H9 (cell line): ENCODE results near the gene FKBP8. TPM values are rescaled to one million over a fixed set of nuclear protein-coding genes. Genes with fewer than 3 reads are reported as not detected.

Source experiments
- DNase-seq: peaks from one replicate; pipeline ENCODE4 v3.0.0-alpha.2; 2017
- H2AFZ ChIP-seq: one replicate; pipeline ENCODE4 v1.6.1; 2013; ENCODE audit warnings: mild to moderate bottlenecking, low read length, control low read depth, moderate library complexity
- H2AK5ac ChIP-seq: 2 replicates; pipeline ENCODE4 v1.6.1; 2013; ENCODE audit warnings: low read length, control low read depth, mixed read lengths; ENCODE audit not compliant: insufficient read length
- H2BK120ac ChIP-seq: one replicate; pipeline ENCODE4 v1.6.1; 2013; ENCODE audit warnings: low read depth, mild to moderate bottlenecking, low read length, control low read depth, inconsistent platforms; ENCODE audit not compliant: poor library complexity, severe bottlenecking
- H2BK12ac ChIP-seq: 2 replicates; pipeline ENCODE4 v1.6.1; 2013; ENCODE audit warnings: low read length, control low read depth, mixed read lengths, low read depth; ENCODE audit not compliant: insufficient read length
- H2BK15ac ChIP-seq: 2 replicates; pipeline ENCODE4 v1.6.1; 2013; ENCODE audit warnings: low read depth, low read length, control low read depth
- H2BK20ac ChIP-seq: one replicate; pipeline ENCODE4 v1.6.1; 2013; ENCODE audit warnings: low read depth, mild to moderate bottlenecking, low read length, control low read depth, inconsistent platforms; ENCODE audit not compliant: poor library complexity, severe bottlenecking
- H2BK5ac ChIP-seq: 2 replicates; pipeline ENCODE4 v1.6.1; 2013; ENCODE audit warnings: low read length, control low read depth, mixed read lengths; ENCODE audit not compliant: insufficient read length
- H3K14ac ChIP-seq: 2 replicates; pipeline ENCODE4 v1.6.1; 2013; ENCODE audit warnings: low read length, control low read depth; ENCODE audit not compliant: insufficient read depth
- H3K18ac ChIP-seq: 2 replicates; pipeline ENCODE4 v1.6.1; 2013; ENCODE audit warnings: low read depth, mild to moderate bottlenecking, mixed read lengths, low read length, control low read depth; ENCODE audit not compliant: insufficient read length
- H3K23ac ChIP-seq: 2 replicates; pipeline ENCODE4 v1.6.1; 2013; ENCODE audit warnings: low read length, control low read depth, mixed read lengths, low read depth; ENCODE audit not compliant: insufficient read length
- H3K23me2 ChIP-seq: 2 replicates; pipeline ENCODE4 v1.6.1; 2013; ENCODE audit warnings: low read depth, mild to moderate bottlenecking, mixed read lengths, low read length, control low read depth; ENCODE audit not compliant: insufficient read length, poor library complexity, severe bottlenecking
- H3K27ac ChIP-seq: 2 replicates; pipeline ENCODE4 v1.5.1; 2013; ENCODE audit warnings: low read length, control low read depth, mixed read lengths, low read depth; ENCODE audit not compliant: insufficient read length
- H3K27me3 ChIP-seq: 2 replicates; pipeline ENCODE4 v1.6.1; 2013; ENCODE audit warnings: low read length, control low read depth, inconsistent platforms; ENCODE audit not compliant: insufficient read depth
- H3K4ac ChIP-seq: 2 replicates; pipeline ENCODE4 v1.6.1; 2013; ENCODE audit warnings: low read depth, mild to moderate bottlenecking, control low read depth, inconsistent platforms, low read length, moderate library complexity
- H3K4me1 ChIP-seq: 2 replicates; pipeline ENCODE4 v1.6.1; 2013; ENCODE audit warnings: low read length, control low read depth, inconsistent platforms; ENCODE audit not compliant: insufficient read depth
- H3K4me2 ChIP-seq: 2 replicates; pipeline ENCODE4 v1.6.1; 2013; ENCODE audit warnings: low read length, control low read depth, mixed read lengths; ENCODE audit not compliant: insufficient read length, insufficient read depth
- H3K56ac ChIP-seq: 2 replicates; pipeline ENCODE4 v1.6.1; 2013; ENCODE audit warnings: low read depth, mild to moderate bottlenecking, mixed read lengths, low read length, control low read depth; ENCODE audit not compliant: insufficient read length
- H3K79me1 ChIP-seq: 2 replicates; pipeline ENCODE4 v1.6.1; 2013; ENCODE audit warnings: low read depth, mild to moderate bottlenecking, moderate library complexity, low read length, control low read depth, inconsistent platforms; ENCODE audit not compliant: insufficient read depth, poor library complexity, severe bottlenecking
- H3K79me2 ChIP-seq: 2 replicates; pipeline ENCODE4 v1.6.1; 2013; ENCODE audit warnings: low read length, control low read depth, inconsistent platforms; ENCODE audit not compliant: insufficient read depth
- H3K9ac ChIP-seq: 2 replicates; pipeline ENCODE4 v1.6.1; 2013; ENCODE audit warnings: low read length, control low read depth, mixed read lengths; ENCODE audit not compliant: insufficient read length; ENCODE audit errors: extremely low read depth
- H3K9me3 ChIP-seq: one replicate; pipeline ENCODE4 v1.6.1; 2013; ENCODE audit warnings: low read depth, low read length, inconsistent platforms; ENCODE audit not compliant: control insufficient read depth
- H3T11ph ChIP-seq: one replicate; pipeline ENCODE4 v1.6.1; 2013; ENCODE audit warnings: mild to moderate bottlenecking, low read length, control low read depth, inconsistent platforms
- H4K20me1 ChIP-seq: one replicate; pipeline ENCODE4 v1.6.1; 2013; ENCODE audit not compliant: control insufficient read depth, insufficient read length, insufficient read depth
- H4K5ac ChIP-seq: 2 replicates; pipeline ENCODE4 v1.6.1; 2013; ENCODE audit warnings: low read depth, mild to moderate bottlenecking, mixed read lengths, low read length, control low read depth; ENCODE audit not compliant: insufficient read length
- H4K8ac ChIP-seq: replicated peaks from 2 replicates; pipeline ENCODE4 v1.6.1; 2013; ENCODE audit warnings: low read length, control low read depth, mixed read lengths, low read depth; ENCODE audit not compliant: insufficient read length
- H4K91ac ChIP-seq: 2 replicates; pipeline ENCODE4 v1.6.1; 2013; ENCODE audit warnings: low read depth, mild to moderate bottlenecking, moderate library complexity, mixed read lengths, low read length, control low read depth; ENCODE audit not compliant: insufficient read length
- H3K27ac Mint-ChIP-seq, 3 experiments: 2 replicates in 2 of 3; 3 replicates in 1 of 3; pipeline ENCODE4 v1.8.0; 2020 to 2021; ENCODE audit warnings: mixed read lengths in 3 of 3, mild to moderate bottlenecking in 1 of 3, moderate library complexity in 1 of 3
- H3K27me3 Mint-ChIP-seq: 2 replicates; pipeline ENCODE4 v1.8.0; 2021; ENCODE audit warnings: low read depth, mild to moderate bottlenecking, moderate library complexity, mixed read lengths
- H3K36me3 Mint-ChIP-seq, 3 experiments: 2 replicates in 2 of 3; 3 replicates in 1 of 3; pipeline ENCODE4 v1.8.0; 2020 to 2021; ENCODE audit warnings: low read depth in 3 of 3, mixed read lengths in 3 of 3; ENCODE audit not compliant: insufficient read depth in 1 of 3
- H3K4me1 Mint-ChIP-seq, 2 experiments: 2 replicates each; pipeline ENCODE4 v1.8.0; 2020; ENCODE audit warnings: mixed read lengths in 2 of 2
- H3K4me3 Mint-ChIP-seq, 2 experiments: 2 replicates in 1 of 2; 3 replicates in 1 of 2; pipeline ENCODE4 v1.8.0; 2020 to 2021; ENCODE audit warnings: mild to moderate bottlenecking in 2 of 2, mixed read lengths in 2 of 2, moderate library complexity in 1 of 2
- H3K9me3 Mint-ChIP-seq, 2 experiments: 2 replicates in 1 of 2; 3 replicates in 1 of 2; pipeline ENCODE4 v1.8.0; 2020; ENCODE audit warnings: mild to moderate bottlenecking in 2 of 2, mixed read lengths in 2 of 2, moderate library complexity in 1 of 2
- CTCF ChIP-seq: fragments of 200-600 bp; sonication (generic); conservative IDR thresholded peaks from 3 replicates; pipeline ENCODE4 v1.8.0; 2021; ENCODE audit warnings: antibody characterized with exemption, mild to moderate bottlenecking
- WGBS: extraction: QIAGEN DNeasy Blood & Tissue Kit; methylation state at CpG from one replicate; pipeline ENCODE4 v1.1.7; 2013; ENCODE audit warnings: missing lambda C conversion rate, low lambda C conversion rate, mixed read lengths; ENCODE audit not compliant: insufficient read length; ENCODE audit errors: extremely low coverage; 5-methylcytosine and 5-hydroxymethylcytosine counted together
- long read RNA-seq: library from polyadenylated mRNA; unstranded; transcript quantifications from one replicate; pipeline ENCODE4 v2.0.0, GENCODE V29; 2020
- total RNA-seq: library from RNA; stranded (reverse); gene quantifications from 2 replicates; pipeline ENCODE4 v1.2.1, GENCODE V29; 2021

Gene FKBP8
- 308 and 310 TPM in 2 replicates for total RNA-seq
- long read RNA-seq, transcript FKBP8-213 (9 exons, 1,849 nt): major isoform, 179 of 358 reads
- long read RNA-seq, transcript FKBP8-201 (9 exons, 1,710 nt): minor isoform, 89 of 358 reads
- long read RNA-seq, partial matches to known transcripts: 41 of 358 reads
- long read RNA-seq, other reads (novel, unspliced or antisense): 46 of 358 reads

GRCh38 chr19:18542941-18543813 is at the start of gene FKBP8:
Gene FKBP8, minus strand, starts transcription at chr19:18543573. Its CDS starts 1,603 bp downstream, at chr19:18541970.
- H3K23me2 ChIP-seq: peaks cover 8% of the 10 kb centered on the region

More at GRCh38 chr19:18542941-18543813, at the start of gene FKBP8:
- Mint-ChIP-seq H3K27ac (peak within 1 kb of the TSS; percentile 92 to 96 (median 93); a peak in 6 of 7 replicates), H3K4me1 (peaks cover 12% of the 10 kb centered on the region in 2 experiments), H3K4me3 (peak within 1 kb of the TSS; percentile 80 to 88), H3K9me3 (no peaks in the 10 kb centered on the region), H3K27me3 (0 out of 2 replicates have a peak, but pooled peaks cover 1% of the 10 kb centered on the region), H3K36me3 (peaks cover 13 to 36% (median 33%) of the 10 kb centered on the region in 3 experiments; a peak in 6 of 7 replicates)
- no peak within 1 kb of the TSS for H2AK5ac ChIP-seq
- no peak for TF ChIP-seq CTCF
- no peaks in the 10 kb centered on the region for H4K20me1 ChIP-seq
- H4K5ac ChIP-seq: no peak within 1 kb of the TSS
- peak; percentile 93 for DNase-seq
- H3K9me3 ChIP-seq: no peaks in the 10 kb centered on the region
- H3K23ac ChIP-seq: no peak within 1 kb of the TSS
- peak within 1 kb of the TSS; percentile 53 for H3K14ac ChIP-seq
- WGBS: no CpG with 5 or more reads among the region's 86 CpGs
- H2AFZ ChIP-seq: no peak within 1 kb of the TSS
- peak within 1 kb of the TSS; percentile 29 for H3K18ac ChIP-seq
- no peak within 1 kb of the TSS for H3K56ac ChIP-seq
- peaks cover 3% of the 10 kb centered on the region for H3K79me1 ChIP-seq
- H3K27ac ChIP-seq: no peak within 1 kb of the TSS
- H3T11ph ChIP-seq: no peak within 1 kb of the TSS
- H3K4me1 ChIP-seq: 0 out of 2 replicates have a peak, but pooled peaks cover 2% of the 10 kb centered on the region
- no peak within 1 kb of the TSS for H2BK12ac ChIP-seq
- no peak within 1 kb of the TSS for H2BK120ac ChIP-seq
- no peak within 1 kb of the TSS for H2BK15ac ChIP-seq
- no peaks in the 10 kb centered on the region for H3K79me2 ChIP-seq
- no peak within 1 kb of the TSS for H3K4ac ChIP-seq
- peak within 1 kb of the TSS; percentile 87 for H3K4me2 ChIP-seq
- H4K8ac ChIP-seq: no peak within 1 kb of the TSS
- no peaks in the 10 kb centered on the region for H3K27me3 ChIP-seq
- H3K9ac ChIP-seq: peak within 1 kb of the TSS; percentile 78
- no peak within 1 kb of the TSS for H2BK20ac ChIP-seq
- no peak within 1 kb of the TSS for H2BK5ac ChIP-seq
- H4K91ac ChIP-seq: no peak within 1 kb of the TSS
